CD8-positive, alpha-beta memory T cell (primary cell): ENCODE data around the gene SHOC1. TPM values are rescaled to one million over a fixed set of nuclear protein-coding genes. Genes with fewer than 3 reads are reported as not detected.

Experiments
- CTCF ChIA-PET: fragments of 350-600 bp; sonication (Branson Sonifier 250); formaldehyde crosslinking; loops from one replicate; lab custom pipeline; 2021; ENCODE audit warnings: antibody characterized with exemption; lab: Charles Lee
- POLR2A ChIA-PET: fragments of 350-600 bp; sonication (Branson Sonifier 250); formaldehyde crosslinking; loops from one replicate; lab custom pipeline; 2021; ENCODE audit warnings: antibody characterized with exemption; lab: Charles Lee
- DNase-seq, 5 donors: peaks; one replicate each; pipeline versions ENCODE4 v3.0.0 to v3.0.0-alpha.2; 2020 to 2022; ENCODE audit warnings: mixed read lengths in 1 of 5
- H3K27ac ChIP-seq: one replicate; pipeline ENCODE4 v1.7.0; 2013; ENCODE audit warnings: low read depth, mild to moderate bottlenecking, low read length, moderate library complexity
- H3K27me3 ChIP-seq: 2 replicates; pipeline ENCODE4 v1.7.0; 2013; ENCODE audit warnings: low read length, mild to moderate bottlenecking; ENCODE audit not compliant: insufficient read depth, poor library complexity, severe bottlenecking
- H3K36me3 ChIP-seq: 2 replicates; pipeline ENCODE4 v1.7.0; 2013; ENCODE audit warnings: mild to moderate bottlenecking, low read length, moderate library complexity; ENCODE audit not compliant: insufficient read depth
- H3K4me1 ChIP-seq: 2 replicates; pipeline ENCODE4 v1.7.0; 2013; ENCODE audit warnings: mild to moderate bottlenecking, low read length, moderate library complexity; ENCODE audit not compliant: insufficient read depth
- H3K4me3 ChIP-seq: 2 replicates; pipeline ENCODE4 v1.7.0; 2013; ENCODE audit warnings: mild to moderate bottlenecking, low read length
- H3K9me3 ChIP-seq: 2 replicates; pipeline ENCODE4 v1.7.0; 2013; ENCODE audit warnings: mild to moderate bottlenecking, low read length
- H3K27ac Mint-ChIP-seq, 8 donors: one replicate each; pipeline ENCODE4 v1.8.0; 2020 to 2021; ENCODE audit warnings: mixed read lengths in 8 of 8, mild to moderate bottlenecking in 6 of 8, inconsistent platforms in 3 of 8, moderate library complexity in 3 of 8
- H3K27me3 Mint-ChIP-seq, 2 donors: one replicate each; pipeline ENCODE4 v1.8.0; 2020 to 2021; ENCODE audit warnings: mixed read lengths in 2 of 2, mild to moderate bottlenecking in 1 of 2, moderate library complexity in 1 of 2
- H3K36me3 Mint-ChIP-seq, 3 donors: one replicate each; pipeline ENCODE4 v1.8.0; 2020 to 2021; ENCODE audit warnings: mixed read lengths in 3 of 3, inconsistent platforms in 1 of 3, mild to moderate bottlenecking in 1 of 3
- H3K4me1 Mint-ChIP-seq, 3 donors: one replicate each; pipeline ENCODE4 v1.8.0; 2020 to 2021; ENCODE audit warnings: mixed read lengths in 3 of 3, inconsistent platforms in 1 of 3, mild to moderate bottlenecking in 1 of 3
- H3K4me3 Mint-ChIP-seq, 7 donors: one replicate each; pipeline ENCODE4 v1.8.0; 2020 to 2021; ENCODE audit warnings: mixed read lengths in 7 of 7, mild to moderate bottlenecking in 6 of 7, moderate library complexity in 4 of 7, inconsistent platforms in 2 of 7
- H3K9me3 Mint-ChIP-seq, 5 donors: one replicate each; pipeline ENCODE4 v1.8.0; 2020 to 2022; ENCODE audit warnings: mixed read lengths in 5 of 5, mild to moderate bottlenecking in 3 of 5, moderate library complexity in 2 of 5, inconsistent platforms in 1 of 5
- polyA plus RNA-seq: library from polyadenylated mRNA; unstranded; fragments of 300-500 nt; fragmentation: Illumina TruSeq; gene quantifications from one replicate; pipeline ENCODE4 v1.2.3, GENCODE V29; 2021
- total RNA-seq, 2 experiments: library from RNA; stranded (reverse); gene quantifications; one replicate each; pipeline ENCODE4 v1.2.3, GENCODE V29; 2021

Gene SHOC1
- total and polyA plus RNA-seq, 3 experiments from 2014 or later = not detected

- Histone ChIP-seq H3K36me3 (no peaks in the 10 kb centered on the region), H3K4me1 (no peaks in the 10 kb centered on the region), H3K27ac (no peak overlapping the region), H3K27me3 (no peaks in the 10 kb centered on the region), H3K9me3 (no peaks in the 10 kb centered on the region), H3K4me3 (no peak overlapping the region)
- POLR2A ChIA-PET = no interaction called here
- CTCF ChIA-PET = interaction anchor here (1.5 kb wide), 1 partner anchor 241 kb away, joined by 3 read pairs; no protein-coding TSS in a partner anchor
- no peak overlapping the region for H3K4me3 Mint-ChIP-seq
- DNase-seq = no peak
- no peaks in the 10 kb centered on the region for H3K4me1 Mint-ChIP-seq
- peaks cover 0 to 4% (median 3%) of the 10 kb centered on the region in 3 donors for H3K36me3 Mint-ChIP-seq
- H3K27ac Mint-ChIP-seq = no peak overlapping the region
- peaks cover 3 to 10% of the 10 kb centered on the region in 2 donors for H3K27me3 Mint-ChIP-seq
- H3K9me3 Mint-ChIP-seq = no peaks in the 10 kb centered on the region
These were observed 39.2 kb upstream of the SHOC1 start for GRCh38 chr9:111833941-111834340.

DNA sequence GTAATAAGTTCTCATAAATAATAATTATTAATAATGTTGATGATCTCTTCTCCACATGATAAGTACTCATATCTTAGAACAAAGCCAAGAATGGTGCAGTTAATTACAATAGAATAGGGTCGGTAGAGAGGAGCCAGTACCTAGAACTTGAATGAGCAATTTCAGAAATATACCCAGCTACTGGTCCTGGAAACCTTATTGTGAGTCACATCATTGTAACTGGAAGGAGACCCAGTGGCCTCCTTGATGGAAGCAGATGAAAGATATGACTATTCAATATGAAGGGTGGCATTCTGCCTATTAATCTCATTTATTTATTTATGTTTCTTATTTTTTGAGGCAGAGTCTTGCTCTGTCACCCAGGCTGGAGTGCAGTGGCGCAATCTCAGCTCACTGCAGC, 37.7 kb upstream of the SHOC1 start:
- Histone ChIP-seq H3K27ac (no peak overlapping the region), H3K27me3 (no peaks in the 10 kb centered on the region), H3K4me1 (no peaks in the 10 kb centered on the region), H3K4me3 (no peak overlapping the region), H3K36me3 (no peaks in the 10 kb centered on the region), H3K9me3 (no peaks in the 10 kb centered on the region)
- Mint-ChIP-seq H3K4me1 (no peaks in the 10 kb centered on the region), H3K9me3 (no peaks in the 10 kb centered on the region), H3K27me3 (peaks cover 3% of the 10 kb centered on the region in 2 donors), H3K27ac (no peak overlapping the region), H3K4me3 (no peak overlapping the region), H3K36me3 (peaks cover 0 to 3% (median 0%) of the 10 kb centered on the region in 3 donors)
- ChIA-PET POLR2A (no interaction called here), CTCF (interaction anchor here (0.9 to 1.2 kb wide), 2 partner anchors 123 to 242 kb away, joined by 3 read pairs; no protein-coding TSS in a partner anchor)
- no peak for DNase-seq

GRCh38 chr9:111831371-111832108, 36.8 kb upstream of the SHOC1 start:
- DNase-seq = no peak
- Mint-ChIP-seq H3K4me1 (no peaks in the 10 kb centered on the region), H3K9me3 (no peaks in the 10 kb centered on the region), H3K27ac (no peak overlapping the region), H3K36me3 (peaks cover 0 to 3% (median 0%) of the 10 kb centered on the region in 3 donors), H3K4me3 (no peak overlapping the region), H3K27me3 (peaks cover 3% of the 10 kb centered on the region in 2 donors)
- no peak overlapping the region for H3K27ac ChIP-seq
- H3K27me3 ChIP-seq = no peaks in the 10 kb centered on the region
- no peaks in the 10 kb centered on the region for H3K4me1 ChIP-seq
- CTCF ChIA-PET = interaction anchor here (1.2 kb wide), 1 partner anchor 243 kb away, joined by 3 read pairs; no protein-coding TSS in a partner anchor
- no peak overlapping the region for H3K4me3 ChIP-seq
- POLR2A ChIA-PET = no interaction called here
- H3K36me3 ChIP-seq = no peaks in the 10 kb centered on the region
- H3K9me3 ChIP-seq = no peaks in the 10 kb centered on the region

DNA sequence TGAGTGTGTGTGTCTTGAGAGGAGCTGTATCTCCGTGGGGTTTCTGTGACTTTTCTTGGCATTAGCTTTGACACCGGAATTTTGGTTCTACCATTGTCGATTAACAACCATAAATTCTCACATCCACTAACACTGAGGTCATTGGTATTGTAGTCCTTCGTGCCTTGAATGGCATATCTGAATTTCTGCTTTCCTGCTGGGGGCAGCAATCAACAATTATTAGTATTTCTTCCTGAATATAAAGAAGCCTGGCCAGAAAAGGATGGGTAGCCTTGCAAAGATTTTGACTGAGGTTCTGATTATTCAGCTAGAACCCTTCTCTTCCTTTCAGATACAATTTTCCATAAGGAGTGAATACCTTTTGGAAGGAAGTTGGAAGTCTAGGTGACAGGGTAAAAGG, 33.5 kb upstream of the SHOC1 start:
- DNase-seq = peak in 1 of 5 donors; percentile 5
- H3K9me3 ChIP-seq = no peaks in the 10 kb centered on the region
- ChIA-PET POLR2A (no interaction called here), CTCF (interaction anchor here (1.8 to 2.5 kb wide), 2 partner anchors 246 to 249 kb away, joined by 3 to 8 read pairs; no protein-coding TSS in a partner anchor)
- Mint-ChIP-seq H3K27me3 (peaks cover 1 to 2% of the 10 kb centered on the region in 2 donors), H3K4me3 (no peak overlapping the region), H3K4me1 (no peaks in the 10 kb centered on the region), H3K36me3 (no peaks in the 10 kb centered on the region), H3K9me3 (no peaks in the 10 kb centered on the region), H3K27ac (no peak overlapping the region)
- H3K36me3 ChIP-seq = no peaks in the 10 kb centered on the region
- H3K4me1 ChIP-seq = no peaks in the 10 kb centered on the region
- no peaks in the 10 kb centered on the region for H3K27me3 ChIP-seq
- H3K27ac ChIP-seq = no peak overlapping the region
- H3K4me3 ChIP-seq = no peak overlapping the region

- ChIA-PET CTCF (interaction anchor here (1.1 kb wide), 1 partner anchor 249 kb away, joined by 3 read pairs; no protein-coding TSS in a partner anchor), POLR2A (no interaction called here)
- Histone ChIP-seq H3K9me3 (no peaks in the 10 kb centered on the region), H3K36me3 (no peaks in the 10 kb centered on the region), H3K27me3 (no peaks in the 10 kb centered on the region), H3K4me1 (no peaks in the 10 kb centered on the region), H3K4me3 (no peak overlapping the region), H3K27ac (no peak overlapping the region)
- H3K27ac Mint-ChIP-seq = no peak overlapping the region
- H3K4me1 Mint-ChIP-seq = no peaks in the 10 kb centered on the region
- no peak overlapping the region for H3K4me3 Mint-ChIP-seq
- H3K9me3 Mint-ChIP-seq = no peaks in the 10 kb centered on the region
- H3K36me3 Mint-ChIP-seq = no peaks in the 10 kb centered on the region
- DNase-seq = no peak
- H3K27me3 Mint-ChIP-seq = peaks cover 0 to 3% of the 10 kb centered on the region in 2 donors
These were observed 30.9 kb upstream of the SHOC1 start for GRCh38 chr9:111825468-111826145.

- DNase-seq = no peak
- Mint-ChIP-seq H3K4me3 (no peak overlapping the region), H3K9me3 (no peaks in the 10 kb centered on the region), H3K27ac (no peak overlapping the region), H3K36me3 (no peaks in the 10 kb centered on the region), H3K4me1 (no peaks in the 10 kb centered on the region), H3K27me3 (peaks cover 5 to 7% of the 10 kb centered on the region in 2 donors)
- POLR2A ChIA-PET = no interaction called here
- CTCF ChIA-PET = no interaction called here
- Histone ChIP-seq H3K27ac (no peak overlapping the region), H3K4me1 (no peaks in the 10 kb centered on the region), H3K4me3 (no peak overlapping the region), H3K27me3 (no peaks in the 10 kb centered on the region), H3K36me3 (no peaks in the 10 kb centered on the region), H3K9me3 (no peaks in the 10 kb centered on the region)
These were observed 26.3 kb upstream of the SHOC1 start for GRCh38 chr9:111821006-111821528.

DNA sequence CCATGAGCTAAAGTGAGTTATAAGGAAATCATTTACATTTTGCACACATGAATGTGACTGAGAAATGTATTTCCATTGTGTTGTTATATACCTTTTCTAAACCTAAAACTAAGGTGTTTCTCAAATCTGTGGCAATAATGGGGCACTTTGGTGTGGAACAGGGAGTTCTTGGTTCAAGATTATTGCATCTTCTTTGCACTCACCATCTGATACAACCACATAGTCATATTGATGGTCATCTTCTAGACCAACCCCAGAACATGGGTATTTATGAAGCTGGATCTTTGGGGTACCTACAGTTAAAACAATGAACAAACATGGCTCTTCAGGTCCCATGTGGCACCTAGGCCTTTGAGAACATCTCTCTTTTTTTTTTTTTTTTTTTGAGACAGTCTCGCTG, 24.6 kb upstream of the SHOC1 start:
- peaks cover 7 to 8% of the 10 kb centered on the region in 2 donors for H3K27me3 Mint-ChIP-seq
- no peaks in the 10 kb centered on the region for H3K27me3 ChIP-seq
- POLR2A ChIA-PET = no interaction called here
- H3K4me3 Mint-ChIP-seq = no peak overlapping the region
- H3K9me3 Mint-ChIP-seq = no peaks in the 10 kb centered on the region
- no peaks in the 10 kb centered on the region for H3K9me3 ChIP-seq
- H3K36me3 ChIP-seq = no peaks in the 10 kb centered on the region
- no peaks in the 10 kb centered on the region for H3K36me3 Mint-ChIP-seq
- no peak overlapping the region for H3K27ac ChIP-seq
- no peaks in the 10 kb centered on the region for H3K4me1 ChIP-seq
- H3K4me3 ChIP-seq = no peak overlapping the region
- H3K4me1 Mint-ChIP-seq = no peaks in the 10 kb centered on the region
- CTCF ChIA-PET = no interaction called here
- no peak overlapping the region for H3K27ac Mint-ChIP-seq
- no peak for DNase-seq
